Osteocyte (in vitro differentiated cells): ENCODE results near the gene ASAP2. TPM values are rescaled to one million over a fixed set of nuclear protein-coding genes. Genes with fewer than 3 reads are reported as not detected.

Source experiments
- DNase-seq: peaks from one replicate; pipeline ENCODE4 v3.0.0; 2021; ENCODE audit warnings: mixed read lengths; ENCODE audit not compliant: unreplicated experiment; ENCODE audit errors: extremely low spot score
- H3K27ac Mint-ChIP-seq: one replicate; pipeline ENCODE4 v1.8.0; 2021; ENCODE audit warnings: mild to moderate bottlenecking, mixed read lengths; ENCODE audit not compliant: unreplicated experiment
- H3K27me3 Mint-ChIP-seq: one replicate; pipeline ENCODE4 v1.8.0; 2021; ENCODE audit warnings: mixed read lengths; ENCODE audit not compliant: unreplicated experiment
- H3K36me3 Mint-ChIP-seq: one replicate; pipeline ENCODE4 v1.8.0; 2021; ENCODE audit warnings: mixed read lengths; ENCODE audit not compliant: unreplicated experiment
- H3K4me1 Mint-ChIP-seq: one replicate; pipeline ENCODE4 v1.8.0; 2021; ENCODE audit warnings: mixed read lengths; ENCODE audit not compliant: unreplicated experiment
- H3K4me3 Mint-ChIP-seq: one replicate; pipeline ENCODE4 v1.8.0; 2021; ENCODE audit warnings: mild to moderate bottlenecking, moderate library complexity, mixed read lengths; ENCODE audit not compliant: unreplicated experiment
- H3K9me3 Mint-ChIP-seq: one replicate; pipeline ENCODE4 v1.8.0; 2021; ENCODE audit warnings: mixed read lengths; ENCODE audit not compliant: unreplicated experiment
- total RNA-seq: library from RNA; stranded (reverse); gene quantifications from 2 replicates; pipeline ENCODE4 v1.2.1, GENCODE V29; 2021
- TF ChIP-seq, protein P1 (sequence below): fragments of 200-600 bp; sonication (generic); IDR thresholded peaks from 2 replicates; pipeline ENCODE4 v1.5.0; 2021; ENCODE audit warnings: antibody characterized with exemption, mild to moderate bottlenecking, moderate library complexity

The ASAP2 gene
- total RNA-seq, 1 donor from 2014 or later, result 91.0 TPM

DNA sequence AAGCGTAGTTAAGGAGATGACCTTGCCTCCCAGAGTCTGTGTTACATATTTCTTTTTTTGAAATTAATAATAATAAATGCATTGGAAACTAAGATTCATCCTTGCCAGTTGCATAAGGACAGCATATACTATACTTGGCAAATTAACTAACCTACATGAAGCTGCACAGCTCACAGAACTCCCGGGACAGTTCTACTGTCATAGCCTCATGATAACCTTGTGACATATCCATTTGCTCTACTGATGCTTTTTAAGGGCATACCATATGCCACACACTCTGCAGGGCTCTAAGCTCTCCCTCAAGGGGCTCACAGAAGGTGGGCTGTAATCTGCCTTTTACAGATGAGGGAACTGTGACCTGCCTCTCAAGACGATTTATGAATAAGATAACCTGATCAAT lies 212.9 kb downstream of the ASAP2 start:
- Mint-ChIP-seq H3K36me3 (peaks cover 16% of the 10 kb centered on the region), H3K27me3 (no peaks in the 10 kb centered on the region), H3K9me3 (no peaks in the 10 kb centered on the region), H3K4me1 (peaks cover 21% of the 10 kb centered on the region), H3K4me3 (no peak overlapping the region), H3K27ac (no peak overlapping the region)
- DNase-seq, result no peak
- TF ChIP-seq, protein P1, sequence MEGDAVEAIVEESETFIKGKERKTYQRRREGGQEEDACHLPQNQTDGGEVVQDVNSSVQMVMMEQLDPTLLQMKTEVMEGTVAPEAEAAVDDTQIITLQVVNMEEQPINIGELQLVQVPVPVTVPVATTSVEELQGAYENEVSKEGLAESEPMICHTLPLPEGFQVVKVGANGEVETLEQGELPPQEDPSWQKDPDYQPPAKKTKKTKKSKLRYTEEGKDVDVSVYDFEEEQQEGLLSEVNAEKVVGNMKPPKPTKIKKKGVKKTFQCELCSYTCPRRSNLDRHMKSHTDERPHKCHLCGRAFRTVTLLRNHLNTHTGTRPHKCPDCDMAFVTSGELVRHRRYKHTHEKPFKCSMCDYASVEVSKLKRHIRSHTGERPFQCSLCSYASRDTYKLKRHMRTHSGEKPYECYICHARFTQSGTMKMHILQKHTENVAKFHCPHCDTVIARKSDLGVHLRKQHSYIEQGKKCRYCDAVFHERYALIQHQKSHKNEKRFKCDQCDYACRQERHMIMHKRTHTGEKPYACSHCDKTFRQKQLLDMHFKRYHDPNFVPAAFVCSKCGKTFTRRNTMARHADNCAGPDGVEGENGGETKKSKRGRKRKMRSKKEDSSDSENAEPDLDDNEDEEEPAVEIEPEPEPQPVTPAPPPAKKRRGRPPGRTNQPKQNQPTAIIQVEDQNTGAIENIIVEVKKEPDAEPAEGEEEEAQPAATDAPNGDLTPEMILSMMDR, result no peak

DNA sequence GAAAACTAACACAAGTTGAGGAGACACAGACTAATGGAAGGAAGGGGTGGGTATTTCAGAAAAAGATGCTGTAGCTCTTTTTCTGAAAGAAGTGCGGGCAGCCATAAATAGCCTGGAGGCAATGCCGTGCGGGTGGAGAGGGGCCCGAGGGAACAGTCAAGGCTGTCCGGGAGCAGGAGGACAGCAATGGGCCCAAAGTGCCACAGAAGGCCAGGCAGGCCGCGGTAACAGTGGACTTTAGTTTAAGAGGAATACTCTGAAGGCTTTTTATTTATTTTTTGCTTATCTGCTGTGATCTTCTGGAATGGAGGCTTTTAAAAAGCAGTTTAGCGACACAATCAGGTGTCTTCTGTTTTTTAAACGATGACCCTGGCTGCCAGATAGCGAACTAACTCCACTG lies 213.9 kb downstream of the ASAP2 start:
- Mint-ChIP-seq H3K36me3 (peaks cover 16% of the 10 kb centered on the region), H3K4me3 (peak overlapping the region; percentile 23), H3K27ac (peak overlapping the region; percentile 5), H3K4me1 (peaks cover 21% of the 10 kb centered on the region), H3K27me3 (no peaks in the 10 kb centered on the region), H3K9me3 (no peaks in the 10 kb centered on the region)
- TF ChIP-seq, protein P1, result no peak
- DNase-seq, result no peak

GRCh38 chr2:9422321-9423099 lies 215.9 kb downstream of the ASAP2 start:
- Mint-ChIP-seq H3K4me1 (peaks cover 21% of the 10 kb centered on the region), H3K9me3 (no peaks in the 10 kb centered on the region), H3K4me3 (peak overlapping the region; percentile 88), H3K27me3 (no peaks in the 10 kb centered on the region), H3K36me3 (peaks cover 6% of the 10 kb centered on the region), H3K27ac (peak overlapping the region; percentile 82)
- DNase-seq, result no peak
- TF ChIP-seq, protein P1, result no peak

DNA sequence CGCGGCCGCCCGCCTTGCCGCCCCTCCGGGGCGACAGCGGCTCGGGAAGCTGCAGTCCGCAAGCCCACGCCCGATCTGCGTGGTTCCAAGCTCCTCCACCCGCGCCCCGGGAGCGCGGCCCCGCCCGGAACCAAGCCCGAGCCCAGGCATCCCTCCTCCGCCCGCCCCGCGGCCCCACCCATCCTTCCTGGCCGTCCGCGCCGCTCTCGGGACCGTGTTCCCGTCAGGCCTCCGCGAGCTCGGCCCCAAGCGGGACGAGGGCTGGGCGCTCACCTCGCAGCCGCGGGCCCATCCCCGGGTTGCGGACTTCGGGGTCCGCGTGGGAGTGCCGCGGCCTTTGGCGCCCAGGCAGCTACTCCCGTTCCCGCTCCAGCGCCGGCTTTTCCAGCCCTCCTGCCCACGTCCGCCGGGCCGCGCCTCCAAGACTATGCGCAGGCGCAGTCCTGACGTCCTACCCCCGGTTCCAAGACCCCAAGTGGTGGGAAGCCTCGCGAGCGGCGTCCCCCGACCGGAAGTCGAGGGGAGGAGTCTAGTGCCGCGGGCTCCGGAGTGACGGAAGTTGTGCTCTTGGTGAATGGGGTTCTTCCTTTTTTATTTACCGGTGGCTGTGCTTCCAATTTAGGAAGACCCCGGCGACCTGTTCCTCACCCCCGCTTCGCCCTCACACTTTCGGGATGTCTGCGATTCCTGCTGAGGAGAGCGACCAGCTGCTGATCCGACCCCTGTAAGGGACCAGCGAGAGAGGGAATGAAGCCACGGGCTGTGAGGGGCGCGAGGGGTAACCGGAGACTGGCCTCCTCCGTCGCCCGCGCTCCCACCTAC lies 216.7 kb downstream of the ASAP2 start, which contains the start of the genes CPSF3 and ITGB1BP1:
CPSF3 (plus strand) TSS at position 555 of the 822 bp plus-strand sequence; CDS start at position 675, 120 bp downstream.
ITGB1BP1 (minus strand) TSS at position 429 of the 822 bp plus-strand sequence. CDS start 4,831 bp downstream, outside the sequence.
- no peaks in the 10 kb centered on the region for H3K27me3 Mint-ChIP-seq
- no peaks in the 10 kb centered on the region for H3K9me3 Mint-ChIP-seq
- DNase-seq, result peak; percentile 99
- peak within 1 kb of the TSS; percentile 82 for H3K27ac Mint-ChIP-seq
- H3K36me3 Mint-ChIP-seq, result no peaks in the 10 kb centered on the region
- H3K4me3 Mint-ChIP-seq, result peak within 1 kb of the TSS; percentile 88
- TF ChIP-seq, protein P1, result no peak
- H3K4me1 Mint-ChIP-seq, result peaks cover 19% of the 10 kb centered on the region

- DNase-seq, result no peak
- Mint-ChIP-seq H3K4me1 (peaks cover 19% of the 10 kb centered on the region), H3K36me3 (peaks cover 2% of the 10 kb centered on the region), H3K27ac (no peak overlapping the region), H3K27me3 (no peaks in the 10 kb centered on the region), H3K4me3 (no peak overlapping the region), H3K9me3 (no peaks in the 10 kb centered on the region)
- TF ChIP-seq, protein P1, result no peak
These were observed 217.3 kb downstream of the ASAP2 start for GRCh38 chr2:9423922-9424272.
